ENCODE measurements around the gene PGA5. TPM values are rescaled to one million over a fixed set of nuclear protein-coding genes. Genes with fewer than 3 reads are reported as not detected.

The PGA5 gene
- total and polyA plus RNA-seq, 9 of the 15 experiments (the other 6 are each of a cell fraction or from before 2014, with no cell fraction given) = not detected

GRCh38 chr11:61264371-61264770 is 23.4 kb downstream of the PGA5 start:
- Histone ChIP-seq H3K9ac (ENCODE audit: insufficient read depth in 1 of 2, low read depth in 2 of 2, low read length in 2 of 2) (0 out of 4 replicates have a peak overlapping the region, but pooled peaks of 1 of the 2 experiments have one; percentile 3), H3K79me2 (ENCODE audit: control insufficient read depth, insufficient read depth, low read length) (no peaks in the 10 kb centered on the region), H3K4me3 (no peak overlapping the region), H3K4me2 (ENCODE audit: insufficient read depth, low read length) (no peak overlapping the region), H3K27me3 (ENCODE audit: control insufficient read depth in 2 of 2, insufficient read depth in 2 of 2, low read length in 2 of 2) (no peaks in the 10 kb centered on the region), H3K27ac (ENCODE audit: extremely low read depth, low read depth, low read length) (no peak overlapping the region), H3K36me3 (ENCODE audit: control insufficient read depth, insufficient read depth, low read length) (no peaks in the 10 kb centered on the region), H4K20me1 (replicated peaks; ENCODE audit: control insufficient read depth, insufficient read depth, low read length) (no peaks in the 10 kb centered on the region), H3K4me1 (replicated peaks in 1 of 2; ENCODE audit: control insufficient read depth in 2 of 2, insufficient read depth in 2 of 2, low read length in 2 of 2) (peaks cover 15 to 30% of the 10 kb centered on the region in 2 experiments; a peak in 4 of 5 replicates), H3K9me3 (replicated peaks; ENCODE audit: control insufficient read depth, insufficient read depth, low read depth, low read length) (no peaks in the 10 kb centered on the region), H2AFZ (ENCODE audit: low read depth, low read length) (no peak overlapping the region), H3K9me1 (ENCODE audit: control insufficient read depth, insufficient read depth, low read length) (no peaks in the 10 kb centered on the region)
- no TSS peak for BruUV-seq (replicated peaks)
- ATAC-seq (no peak), FAIRE-seq (no peak), DNase-seq (ENCODE audit: extremely low read depth in 1 of 4, low spot score in 3 of 4) (no peak)
- CTCF ChIA-PET (ENCODE audit: low intra/inter-chr PET ratio) = no interaction called here
- intact Hi-C loops (cut with micrococcal nuclease) (no loop called here), in situ Hi-C loops (cut with MboI) (no loop called here)
- POLR2A ChIA-PET = interaction anchor here (0.6 to 1.2 kb wide), 2 partner anchors 10 to 468 kb away, joined by 3 to 4 read pairs; no protein-coding TSS in a partner anchor
- WGBS (ENCODE audit: insufficient coverage, low coverage, missing lambda C conversion rate) = 69% methylated on average over 6 of the region's 6 CpGs
- TF ChIP-seq ZBTB12 (CRISPR knock-in tag; IDR thresholded peaks at IDR 0.05) (no peak), ZNF449 (CRISPR knock-in tag; IDR thresholded peaks at IDR 0.05) (no peak), ZKSCAN8 (CRISPR knock-in tag; IDR thresholded peaks at IDR 0.05) (no peak), ZNF561 (CRISPR knock-in tag; conservative IDR thresholded peaks at IDR 0.05) (no peak), ZNF696 (CRISPR knock-in tag; conservative IDR thresholded peaks at IDR 0.05) (no peak), THAP7 (CRISPR knock-in tag; IDR thresholded peaks at IDR 0.05) (no peak), RB1 (IDR thresholded peaks at IDR 0.05; ENCODE audit: low read depth) (no peak), E2F8 (IDR thresholded peaks at IDR 0.05; ENCODE audit: low read depth, partially characterized antibody) (no peak), BDP1 (IDR thresholded peaks at IDR 0.05; ENCODE audit: insufficient read depth, insufficient read length) (no peak), MAZ (CRISPR knock-in tag; conservative IDR thresholded peaks at IDR 0.05 in 1 of 2, IDR thresholded peaks at IDR 0.05 in 1 of 2) (no peak), ZBTB2 (IDR thresholded peaks at IDR 0.05) (no peak)

Measured in K562 (cell line).